ENCODE data around the gene AIDA.

- TF ChIP-seq, protein P1, sequence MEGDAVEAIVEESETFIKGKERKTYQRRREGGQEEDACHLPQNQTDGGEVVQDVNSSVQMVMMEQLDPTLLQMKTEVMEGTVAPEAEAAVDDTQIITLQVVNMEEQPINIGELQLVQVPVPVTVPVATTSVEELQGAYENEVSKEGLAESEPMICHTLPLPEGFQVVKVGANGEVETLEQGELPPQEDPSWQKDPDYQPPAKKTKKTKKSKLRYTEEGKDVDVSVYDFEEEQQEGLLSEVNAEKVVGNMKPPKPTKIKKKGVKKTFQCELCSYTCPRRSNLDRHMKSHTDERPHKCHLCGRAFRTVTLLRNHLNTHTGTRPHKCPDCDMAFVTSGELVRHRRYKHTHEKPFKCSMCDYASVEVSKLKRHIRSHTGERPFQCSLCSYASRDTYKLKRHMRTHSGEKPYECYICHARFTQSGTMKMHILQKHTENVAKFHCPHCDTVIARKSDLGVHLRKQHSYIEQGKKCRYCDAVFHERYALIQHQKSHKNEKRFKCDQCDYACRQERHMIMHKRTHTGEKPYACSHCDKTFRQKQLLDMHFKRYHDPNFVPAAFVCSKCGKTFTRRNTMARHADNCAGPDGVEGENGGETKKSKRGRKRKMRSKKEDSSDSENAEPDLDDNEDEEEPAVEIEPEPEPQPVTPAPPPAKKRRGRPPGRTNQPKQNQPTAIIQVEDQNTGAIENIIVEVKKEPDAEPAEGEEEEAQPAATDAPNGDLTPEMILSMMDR (IDR thresholded peaks at IDR 0.05) = no peak
- no peak for TF ChIP-seq POLR2A (IDR thresholded peaks at IDR 0.05)
These were observed 91.7 kb downstream of the AIDA start for GRCh38 chr1:222620566-222620965.

All from thyroid gland (tissue), 4 donors.